ENCODE measurements around the gene YWHAB. TPM values are rescaled to one million over a fixed set of nuclear protein-coding genes. Genes with fewer than 3 reads are reported as not detected.

The YWHAB gene
- polyA plus RNA-seq, 1 of the 3 experiments (the other 2 are of a cell fraction), result 84.3 TPM

- Histone ChIP-seq H3K4me2 (no peak overlapping the region), H4K20me1 (ENCODE audit: insufficient read depth) (no peaks in the 10 kb centered on the region), H2AFZ (ENCODE audit: low read depth) (no peak overlapping the region), H3K9me3 (no peaks in the 10 kb centered on the region), H3K9ac (no peak overlapping the region), H3K36me3 (replicated peaks in 1 of 2; ENCODE audit: control insufficient read depth in 1 of 2, insufficient read depth in 2 of 2, low read length in 1 of 2) (peaks cover 6 to 31% of the 10 kb centered on the region in 2 experiments), H3K4me1 (ENCODE audit: control insufficient read depth in 1 of 2, insufficient read depth in 2 of 2, low read depth in 1 of 2, low read length in 1 of 2) (no peaks in the 10 kb centered on the region; a peak in 1 of 4 replicates), H3K79me2 (ENCODE audit: insufficient read depth) (no peaks in the 10 kb centered on the region), H3K9me2 (no peaks in the 10 kb centered on the region), H3F3A (replicated peaks; ENCODE audit: insufficient read depth) (no peaks in the 10 kb centered on the region), H3K4me3 (ENCODE audit: low read depth in 2 of 2, low read length in 1 of 2) (no peak overlapping the region), H3K27ac (ENCODE audit: low read depth in 2 of 2, low read length in 1 of 2) (no peak overlapping the region), H3K27me3 (ENCODE audit: insufficient read depth) (no peaks in the 10 kb centered on the region)
- TF ChIP-seq SIN3A (IDR thresholded peaks at IDR 0.05; ENCODE audit: borderline replicate concordance, low read depth, low read length) (no peak), GATA2 (CRISPR knock-in tag; IDR thresholded peaks at IDR 0.05) (peak; percentile 46; the same call in 1 of the 2 replicates)
- WGBS (ENCODE audit: low lambda C conversion rate), result 83% methylated on average over 4 of the region's 4 CpGs
- ChIA-PET CTCF (interaction anchor here (1.3 kb wide), 2 partner anchors 12 to 25 kb away, joined by 3 to 4 read pairs; no protein-coding TSS in a partner anchor), POLR2A (no interaction called here)
- DNase-seq, result peak; percentile 48
Observed at GRCh38 chr20:44924541-44924940, 39.0 kb downstream of the YWHAB start.

- H3K4me3 ChIP-seq (ENCODE audit: low read depth in 2 of 2, low read length in 1 of 2), result no peak overlapping the region
- 96% methylated on average over 3 of the region's 3 CpGs for WGBS (ENCODE audit: low lambda C conversion rate)
- H3K4me2 ChIP-seq, result no peak overlapping the region
- no peak overlapping the region for H2AFZ ChIP-seq (ENCODE audit: low read depth)
- H3K79me2 ChIP-seq (ENCODE audit: insufficient read depth), result no peaks in the 10 kb centered on the region
- POLR2A ChIA-PET, result no interaction called here
- H3K4me1 ChIP-seq (ENCODE audit: control insufficient read depth in 1 of 2, insufficient read depth in 2 of 2, low read depth in 1 of 2, low read length in 1 of 2), result no peaks in the 10 kb centered on the region; a peak in 1 of 4 replicates
- DNase-seq, result no peak
- CTCF ChIA-PET, result no interaction called here
- H3K27ac ChIP-seq (ENCODE audit: low read depth in 2 of 2, low read length in 1 of 2), result no peak overlapping the region
- H3K9ac ChIP-seq, result no peak overlapping the region
- H3F3A ChIP-seq (replicated peaks; ENCODE audit: insufficient read depth), result no peaks in the 10 kb centered on the region
- H3K36me3 ChIP-seq (replicated peaks in 1 of 2; ENCODE audit: control insufficient read depth in 1 of 2, insufficient read depth in 2 of 2, low read length in 1 of 2), result peaks cover 6 to 28% of the 10 kb centered on the region in 2 experiments
- no peaks in the 10 kb centered on the region for H4K20me1 ChIP-seq (ENCODE audit: insufficient read depth)
- no peaks in the 10 kb centered on the region for H3K27me3 ChIP-seq (ENCODE audit: insufficient read depth)
- no peaks in the 10 kb centered on the region for H3K9me2 ChIP-seq
- H3K9me3 ChIP-seq, result no peaks in the 10 kb centered on the region
- no peak for TF ChIP-seq SIN3A (IDR thresholded peaks at IDR 0.05; ENCODE audit: borderline replicate concordance, low read depth, low read length)
- TF ChIP-seq SMC3 (IDR thresholded peaks at IDR 0.05; ENCODE audit: low read depth, low read length), result no peak
- no peak for TF ChIP-seq TCF12 (IDR thresholded peaks at IDR 0.05)
- TF ChIP-seq ELF1 (IDR thresholded peaks at IDR 0.05), result no peak
- TF ChIP-seq RXRA (IDR thresholded peaks at IDR 0.05; ENCODE audit: borderline replicate concordance, low read depth), result no peak
- TF ChIP-seq IRF3 (IDR thresholded peaks at IDR 0.05; ENCODE audit: low read depth, low read length), result no peak
- no peak for TF ChIP-seq NFIC (IDR thresholded peaks at IDR 0.05; ENCODE audit: borderline replicate concordance)
Observed at GRCh38 chr20:44928595-44928994, 43.1 kb downstream of the YWHAB start.

- no peaks in the 10 kb centered on the region for H3K79me2 ChIP-seq (ENCODE audit: insufficient read depth)
- no peaks in the 10 kb centered on the region for H3K27me3 ChIP-seq (ENCODE audit: insufficient read depth)
- no peak overlapping the region for H3K9ac ChIP-seq
- H3F3A ChIP-seq (replicated peaks; ENCODE audit: insufficient read depth), result no peaks in the 10 kb centered on the region
- H3K4me3 ChIP-seq (ENCODE audit: low read depth in 2 of 2, low read length in 1 of 2), result no peak overlapping the region
- H4K20me1 ChIP-seq (ENCODE audit: insufficient read depth), result no peaks in the 10 kb centered on the region
- no peak overlapping the region for H3K4me2 ChIP-seq
- WGBS (ENCODE audit: low lambda C conversion rate), result 94% methylated on average over 17 of the region's 18 CpGs
- H3K27ac ChIP-seq (ENCODE audit: low read depth in 2 of 2, low read length in 1 of 2), result no peak overlapping the region
- no peaks in the 10 kb centered on the region for H3K9me2 ChIP-seq
- H2AFZ ChIP-seq (ENCODE audit: low read depth), result no peak overlapping the region
- ChIA-PET POLR2A (interaction anchor here (1.1 kb wide), 1 partner anchor 10 kb away, joined by 3 read pairs; no protein-coding TSS in a partner anchor), CTCF (no interaction called here)
- no peak for DNase-seq
- TF ChIP-seq REST (IDR thresholded peaks at IDR 0.05; ENCODE audit: low read depth, low read length) (no peak), EP300 (IDR thresholded peaks at IDR 0.05; ENCODE audit: borderline replicate concordance in 1 of 2, low read depth in 1 of 2, low read length in 1 of 2) (no peak), EZH2phosphoT487 (IDR thresholded peaks at IDR 0.05; ENCODE audit: borderline replicate concordance, low read depth) (no peak), CTCF (IDR thresholded peaks at IDR 0.05) (no peak), TCF12 (IDR thresholded peaks at IDR 0.05) (no peak), JUND (IDR thresholded peaks at IDR 0.05) (no peak)
- no peaks in the 10 kb centered on the region for H3K9me3 ChIP-seq
- no peaks in the 10 kb centered on the region for H3K4me1 ChIP-seq (ENCODE audit: control insufficient read depth in 1 of 2, insufficient read depth in 2 of 2, low read depth in 1 of 2, low read length in 1 of 2)
- peaks cover 12 to 29% of the 10 kb centered on the region in 2 experiments for H3K36me3 ChIP-seq (replicated peaks in 1 of 2; ENCODE audit: control insufficient read depth in 1 of 2, insufficient read depth in 2 of 2, low read length in 1 of 2)
Observed at GRCh38 chr20:44930517-44931168, 45.1 kb downstream of the YWHAB start.

All from SK-N-SH (cell line).